GM12878 (cell line): ENCODE data around the gene SKIC8. TPM values are rescaled to one million over a fixed set of nuclear protein-coding genes. Genes with fewer than 3 reads are reported as not detected.

Experiments
- ATAC-seq: fragments of 200-7000 bp; cut with Tn5 transposase; 3 replicates; pipeline ENCODE4 v1.9.1; 2020; ENCODE audit warnings: mild to moderate bottlenecking, moderate library complexity
- BruUV-seq: library from RNA; stranded (reverse); fragments of 400-500 nt; replicated peaks from 2 replicates; lab custom pipeline; 2021; lab: Mats Ljungman, UMichigan
- CTCF ChIA-PET: fragments of 300-600 bp; sonication (Branson Sonifier 250); formaldehyde crosslinking; extraction: SDS; loops from one replicate; lab custom pipeline; 2021; ENCODE audit warnings: inconsistent platforms; lab: Yijun Ruan, JAX
- POLR2A ChIA-PET: fragments of 350-600 bp; formaldehyde crosslinking; extraction: SDS; loops from one replicate; lab custom pipeline; 2021; ENCODE audit warnings: inconsistent platforms; lab: Charles Lee
- RAD21 ChIA-PET: fragments of 300-600 bp; sonication (Branson Sonifier 250); formaldehyde crosslinking; loops from one replicate; lab custom pipeline; 2023; ENCODE audit warnings: antibody characterized with exemption; ENCODE audit not compliant: unreplicated experiment; lab: Charles Lee
- SMC1A ChIA-PET: fragments of 300-600 bp; sonication (Branson Sonifier 250); formaldehyde crosslinking; loops from one replicate; lab custom pipeline; 2023; ENCODE audit not compliant: unreplicated experiment, uncharacterized antibody; lab: Charles Lee
- DNase-seq: peaks from one replicate; pipeline ENCODE4 v3.0.0-alpha.2; 2011; ENCODE audit warnings: low read depth, low spot score
- FAIRE-seq: peaks from 3 replicates; lab custom pipeline; 2011; peaks lifted over from hg19 to GRCh38; lab: Jason Lieb, UNC
- H2AFZ ChIP-seq: 2 replicates; pipeline ENCODE4 v1.6.0; 2011; ENCODE audit warnings: low read depth, low read length, control low read depth; ENCODE audit not compliant: control insufficient read depth
- H3K27ac ChIP-seq: 2 replicates; pipeline ENCODE4 v1.5.1; 2011; ENCODE audit warnings: control low read depth; ENCODE audit not compliant: control insufficient read depth, insufficient read depth
- H3K27me3 ChIP-seq, 2 experiments: replicated peaks in 1 of 2; 2 replicates each; pipeline versions ENCODE4 v1.6.0 to v1.6.1; 2011; ENCODE audit warnings: low read length in 1 of 2; ENCODE audit not compliant: control insufficient read depth in 2 of 2, insufficient read depth in 2 of 2
- H3K36me3 ChIP-seq, 2 experiments: 2 replicates each; pipeline ENCODE4 v1.5.1; 2011; ENCODE audit warnings: low read length in 1 of 2; ENCODE audit not compliant: control insufficient read depth in 2 of 2, insufficient read depth in 2 of 2
- H3K4me1 ChIP-seq: 2 replicates; pipeline ENCODE4 v1.6.1; 2011; ENCODE audit warnings: mild to moderate bottlenecking, low read length, moderate library complexity, mixed read lengths; ENCODE audit not compliant: control insufficient read depth, insufficient read depth
- H3K4me2 ChIP-seq: 2 replicates; pipeline ENCODE4 v1.6.0; 2011; ENCODE audit warnings: control low read depth; ENCODE audit not compliant: control insufficient read depth, insufficient read depth
- H3K4me3 ChIP-seq: fragments of 200-600 bp; sonication (generic); 2 replicates; pipeline ENCODE4 v1.5.1; 2016
- H3K79me2 ChIP-seq: 2 replicates; pipeline ENCODE4 v1.6.0; 2011; ENCODE audit warnings: low read length; ENCODE audit not compliant: control insufficient read depth, insufficient read depth
- H3K9ac ChIP-seq: 2 replicates; pipeline ENCODE4 v1.8.0; 2011; ENCODE audit warnings: low read length, control low read depth, mixed read lengths; ENCODE audit not compliant: control insufficient read depth, insufficient read depth
- H3K9me3 ChIP-seq: replicated peaks from 3 replicates; pipeline ENCODE4 v1.5.1; 2011; ENCODE audit warnings: mild to moderate bottlenecking, low read length; ENCODE audit not compliant: control insufficient read depth, insufficient read depth
- H4K20me1 ChIP-seq: 2 replicates; pipeline ENCODE4 v1.6.0; 2011; ENCODE audit not compliant: control insufficient read depth, insufficient read depth
- BCL11A ChIP-seq: IDR thresholded peaks from 2 replicates; pipeline ENCODE4 v1.6.1; 2011; ENCODE audit warnings: low read depth, low read length
- BMI1 ChIP-seq: fragments of 450-650 bp; IDR thresholded peaks from 2 replicates; pipeline ENCODE4 v1.6.1; 2016; ENCODE audit warnings: mild to moderate bottlenecking, moderate library complexity, borderline replicate concordance
- BRCA1 ChIP-seq: IDR thresholded peaks from 2 replicates; pipeline ENCODE4 v1.6.1; 2011; ENCODE audit warnings: low read depth, low read length, improper control_type of control experiment
- CBX5 ChIP-seq: sonication (generic); IDR thresholded peaks from 2 replicates; pipeline ENCODE4 v1.6.1; 2016; ENCODE audit warnings: low read depth, moderate library complexity, mild to moderate bottlenecking, inconsistent platforms
- CEBPB ChIP-seq, 2 experiments: fragments of 150-350 bp in 1 of 2; IDR thresholded peaks; 2 replicates each; pipeline ENCODE4 v1.6.1; 2012 to 2014; ENCODE audit warnings: low read depth in 2 of 2, low read length in 2 of 2, borderline replicate concordance in 1 of 2, inconsistent platforms in 1 of 2
- JUNB ChIP-seq: IDR thresholded peaks from 2 replicates; pipeline ENCODE4 v1.6.1; 2016; ENCODE audit warnings: antibody characterized with exemption, mild to moderate bottlenecking
- NBN ChIP-seq: fragments of 450-650 bp; IDR thresholded peaks from 2 replicates; pipeline ENCODE4 v1.6.1; 2016
- NR2C1 ChIP-seq: fragments of 450-650 bp; IDR thresholded peaks from 2 replicates; pipeline ENCODE4 v1.6.1; 2017; ENCODE audit warnings: antibody characterized with exemption, mild to moderate bottlenecking, moderate library complexity
- PAX5 ChIP-seq: IDR thresholded peaks from 2 replicates; pipeline ENCODE4 v1.6.1; 2011; ENCODE audit warnings: low read depth, low read length, borderline replicate concordance
- RCOR1 ChIP-seq: conservative IDR thresholded peaks from 2 replicates; pipeline ENCODE4 v1.6.1; 2012; ENCODE audit warnings: low read depth, low read length, improper control_type of control experiment
- SMAD1 ChIP-seq: fragments of 450-650 bp; IDR thresholded peaks from 2 replicates; pipeline ENCODE4 v1.6.1; 2018; ENCODE audit warnings: mild to moderate bottlenecking, low read depth; ENCODE audit not compliant: partially characterized antibody
- SREBF1 ChIP-seq: IDR thresholded peaks from 2 replicates; pipeline ENCODE4 v1.6.1; 2012; ENCODE audit warnings: mild to moderate bottlenecking, low read length
- SREBF2 ChIP-seq: IDR thresholded peaks from 2 replicates; pipeline ENCODE4 v1.6.1; 2012; ENCODE audit warnings: mild to moderate bottlenecking, low read length
- YBX1 ChIP-seq: fragments of 450-650 bp; IDR thresholded peaks from 2 replicates; pipeline ENCODE4 v1.6.1; 2016; ENCODE audit warnings: antibody characterized with exemption
- ZNF24 ChIP-seq: fragments of 450-650 bp; IDR thresholded peaks from 2 replicates; pipeline ENCODE4 v1.6.1; 2017; ENCODE audit warnings: antibody characterized with exemption, mild to moderate bottlenecking
- ZNF274 ChIP-seq: IDR thresholded peaks from one replicate; pipeline ENCODE4 v1.8.0; 2011; ENCODE audit not compliant: insufficient read length, insufficient read depth
- WGBS: methylation state at CpG from one replicate; pipeline ENCODE4 v1.1.6; 2016; ENCODE audit warnings: low lambda C conversion rate; ENCODE audit not compliant: insufficient replicate concordance, insufficient coverage; ENCODE audit errors: missing lambda C conversion rate; 5-methylcytosine and 5-hydroxymethylcytosine counted together
- in situ Hi-C: fragments of 300-500 bp; cut with MboI; formaldehyde crosslinking; loops from 9 replicates; pipeline ENCODE4 v1.14.3; 2018; ENCODE audit warnings: mixed read lengths
- intact Hi-C: fragments of 100-400 bp; cut with micrococcal nuclease; formaldehyde crosslinking; loops from one replicate; pipeline ENCODE4 v1.14.2; 2022; ENCODE audit not compliant: unreplicated experiment
- polyA plus RNA-seq, 11 experiments: library from polyadenylated mRNA; depleted of rRNA in 4 of 11; unstranded in 6 of 11; stranded (reverse) in 5 of 11; fragments of >200 nt; fragmentation: Nextera tagmentation in 4 of 11; fragmentation: Illumina TruSeq in 1 of 11; extraction: Ambion mirVana in 4 of 11; extraction: Trizol in 1 of 11; gene quantifications; 1 replicate in 1 of 11; 2 replicates in 10 of 11; pipeline versions ENCODE4 v1.2.1 to v1.2.3, GENCODE V29; 2011 to 2016; ENCODE audit warnings: inconsistent platforms in 2 of 11, missing spikeins in 2 of 11, low read depth in 1 of 11
- total RNA-seq, 4 experiments: library from RNA; depleted of rRNA in 3 of 4; stranded (reverse); fragments of >200 nt in 3 of 4; fragmentation: Illumina TruSeq in 1 of 4; extraction: Trizol in 1 of 4; gene quantifications; 2 replicates each; pipeline versions ENCODE4 v1.2.1 to v1.2.3, GENCODE V29; 2013 to 2021
- TF ChIP-seq, protein P1 (sequence below): fragments of 150-350 bp; IDR thresholded peaks from 2 replicates; pipeline ENCODE4 v1.6.1; 2016; ENCODE audit warnings: low read depth, low read length
- TF ChIP-seq, protein P2 (sequence below): fragments of 450-650 bp; IDR thresholded peaks from 2 replicates; pipeline ENCODE4 v1.6.1; 2016; ENCODE audit warnings: mild to moderate bottlenecking
- TF ChIP-seq, protein P3 (sequence below): fragments of 150-350 bp; IDR thresholded peaks from 2 replicates; pipeline ENCODE4 v1.6.1; 2014; ENCODE audit warnings: mild to moderate bottlenecking, low read depth, low read length

The SKIC8 gene
- total and polyA plus RNA-seq, 10 of the 15 experiments (the other 5 are each of a cell fraction or from before 2014, with no cell fraction given): 57.0 to 288 (median 128) TPM

DNA sequence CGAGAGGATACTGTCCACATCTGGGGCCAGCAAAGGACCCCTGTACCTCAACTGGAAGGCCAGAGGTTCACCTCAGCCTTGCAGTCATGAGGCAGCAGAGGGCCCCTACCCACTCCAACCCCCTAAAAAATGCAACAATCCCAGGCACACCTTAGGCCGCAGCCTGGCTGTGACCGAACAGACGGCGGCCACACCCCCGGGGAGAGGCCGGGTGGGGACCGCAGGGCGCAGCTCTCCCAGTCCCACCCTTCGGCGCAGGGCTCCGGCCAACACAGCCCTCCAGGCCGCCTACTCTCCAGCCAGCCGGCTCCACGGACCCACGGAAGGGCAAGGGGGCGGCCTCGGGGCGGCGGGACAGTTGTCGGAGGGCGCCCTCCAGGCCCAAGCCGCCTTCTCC is 35.5 kb downstream of the SKIC8 start (continued):
- TF ChIP-seq ZNF274: no peak
- no peak for TF ChIP-seq BCL11A
- TF ChIP-seq, protein P1, sequence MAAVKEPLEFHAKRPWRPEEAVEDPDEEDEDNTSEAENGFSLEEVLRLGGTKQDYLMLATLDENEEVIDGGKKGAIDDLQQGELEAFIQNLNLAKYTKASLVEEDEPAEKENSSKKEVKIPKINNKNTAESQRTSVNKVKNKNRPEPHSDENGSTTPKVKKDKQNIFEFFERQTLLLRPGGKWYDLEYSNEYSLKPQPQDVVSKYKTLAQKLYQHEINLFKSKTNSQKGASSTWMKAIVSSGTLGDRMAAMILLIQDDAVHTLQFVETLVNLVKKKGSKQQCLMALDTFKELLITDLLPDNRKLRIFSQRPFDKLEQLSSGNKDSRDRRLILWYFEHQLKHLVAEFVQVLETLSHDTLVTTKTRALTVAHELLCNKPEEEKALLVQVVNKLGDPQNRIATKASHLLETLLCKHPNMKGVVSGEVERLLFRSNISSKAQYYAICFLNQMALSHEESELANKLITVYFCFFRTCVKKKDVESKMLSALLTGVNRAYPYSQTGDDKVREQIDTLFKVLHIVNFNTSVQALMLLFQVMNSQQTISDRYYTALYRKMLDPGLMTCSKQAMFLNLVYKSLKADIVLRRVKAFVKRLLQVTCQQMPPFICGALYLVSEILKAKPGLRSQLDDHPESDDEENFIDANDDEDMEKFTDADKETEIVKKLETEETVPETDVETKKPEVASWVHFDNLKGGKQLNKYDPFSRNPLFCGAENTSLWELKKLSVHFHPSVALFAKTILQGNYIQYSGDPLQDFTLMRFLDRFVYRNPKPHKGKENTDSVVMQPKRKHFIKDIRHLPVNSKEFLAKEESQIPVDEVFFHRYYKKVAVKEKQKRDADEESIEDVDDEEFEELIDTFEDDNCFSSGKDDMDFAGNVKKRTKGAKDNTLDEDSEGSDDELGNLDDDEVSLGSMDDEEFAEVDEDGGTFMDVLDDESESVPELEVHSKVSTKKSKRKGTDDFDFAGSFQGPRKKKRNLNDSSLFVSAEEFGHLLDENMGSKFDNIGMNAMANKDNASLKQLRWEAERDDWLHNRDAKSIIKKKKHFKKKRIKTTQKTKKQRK: no peak
- TF ChIP-seq SREBF2: no peak
- TF ChIP-seq JUNB: no peak
- no peak for TF ChIP-seq YBX1
- TF ChIP-seq, protein P2, sequence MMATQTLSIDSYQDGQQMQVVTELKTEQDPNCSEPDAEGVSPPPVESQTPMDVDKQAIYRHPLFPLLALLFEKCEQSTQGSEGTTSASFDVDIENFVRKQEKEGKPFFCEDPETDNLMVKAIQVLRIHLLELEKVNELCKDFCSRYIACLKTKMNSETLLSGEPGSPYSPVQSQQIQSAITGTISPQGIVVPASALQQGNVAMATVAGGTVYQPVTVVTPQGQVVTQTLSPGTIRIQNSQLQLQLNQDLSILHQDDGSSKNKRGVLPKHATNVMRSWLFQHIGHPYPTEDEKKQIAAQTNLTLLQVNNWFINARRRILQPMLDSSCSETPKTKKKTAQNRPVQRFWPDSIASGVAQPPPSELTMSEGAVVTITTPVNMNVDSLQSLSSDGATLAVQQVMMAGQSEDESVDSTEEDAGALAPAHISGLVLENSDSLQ: no peak

DNA sequence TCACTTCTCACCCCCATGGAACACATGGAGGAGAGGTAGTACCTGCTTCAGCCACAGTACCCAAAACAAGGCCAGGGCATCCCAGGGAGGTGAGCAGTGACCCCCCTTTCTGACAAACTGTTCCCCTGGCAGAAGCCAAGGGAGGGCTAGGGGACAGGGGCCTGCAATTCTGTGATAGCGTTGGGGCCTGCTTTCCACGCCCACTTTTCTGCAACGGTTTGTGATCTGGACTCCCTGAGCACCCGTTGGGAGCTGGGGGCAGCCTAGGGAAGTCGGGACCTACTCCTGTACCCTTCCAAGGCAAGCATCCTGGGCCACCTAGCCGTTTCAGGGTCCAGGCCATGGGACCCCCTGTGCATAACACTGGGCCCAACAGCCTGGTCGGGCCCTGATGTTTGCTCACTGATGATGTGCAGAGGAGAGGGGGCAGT is 36.0 kb downstream of the SKIC8 start:
- Histone ChIP-seq H3K4me1 (no peaks in the 10 kb centered on the region), H3K9ac (no peak overlapping the region), H3K27ac (no peak overlapping the region), H3K4me3 (no peak overlapping the region), H3K4me2 (no peak overlapping the region), H3K79me2 (no peaks in the 10 kb centered on the region), H4K20me1 (no peaks in the 10 kb centered on the region), H2AFZ (no peak overlapping the region), H3K9me3 (no peaks in the 10 kb centered on the region), H3K36me3 (no peaks in the 10 kb centered on the region), H3K27me3 (no peaks in the 10 kb centered on the region)
- TF ChIP-seq NBN (no peak), CEBPB (IDR thresholded peaks at IDR 0.05; ENCODE audit: borderline replicate concordance in 1 of 2, low read depth in 2 of 2, low read length in 2 of 2) (no peak), SREBF1 (no peak), SMAD1 (no peak), NR2C1 (no peak), BMI1 (no peak), RCOR1 (no peak), ZNF24 (no peak), CBX5 (no peak), PAX5 (no peak), BRCA1 (no peak)
- TF ChIP-seq, protein P3, sequence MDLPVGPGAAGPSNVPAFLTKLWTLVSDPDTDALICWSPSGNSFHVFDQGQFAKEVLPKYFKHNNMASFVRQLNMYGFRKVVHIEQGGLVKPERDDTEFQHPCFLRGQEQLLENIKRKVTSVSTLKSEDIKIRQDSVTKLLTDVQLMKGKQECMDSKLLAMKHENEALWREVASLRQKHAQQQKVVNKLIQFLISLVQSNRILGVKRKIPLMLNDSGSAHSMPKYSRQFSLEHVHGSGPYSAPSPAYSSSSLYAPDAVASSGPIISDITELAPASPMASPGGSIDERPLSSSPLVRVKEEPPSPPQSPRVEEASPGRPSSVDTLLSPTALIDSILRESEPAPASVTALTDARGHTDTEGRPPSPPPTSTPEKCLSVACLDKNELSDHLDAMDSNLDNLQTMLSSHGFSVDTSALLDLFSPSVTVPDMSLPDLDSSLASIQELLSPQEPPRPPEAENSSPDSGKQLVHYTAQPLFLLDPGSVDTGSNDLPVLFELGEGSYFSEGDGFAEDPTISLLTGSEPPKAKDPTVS: no peak
- no peak for FAIRE-seq
- in situ Hi-C loops: no loop called here
- no peak for ATAC-seq
- ChIA-PET RAD21 (no interaction called here), POLR2A (no interaction called here), CTCF (no interaction called here), SMC1A (no interaction called here)
- BruUV-seq: no TSS peak
- 60% methylated on average over 7 of the region's 7 CpGs for WGBS
- intact Hi-C loops: no loop called here
- no peak for DNase-seq
